ENCODE data around the gene TNFRSF25.
"Not testable (repeated sequence)": the region's sequence is repeated elsewhere in the genome, so short reads cannot be mapped to it uniquely, and the experiment has no call there.

The TNFRSF25 gene

GRCh38 chr1:6467744-6468688 lies 2.0 kb upstream of the TNFRSF25 start:
- DNase-seq = no peak

GRCh38 chr1:6467224-6467623 lies 1.3 kb upstream of the TNFRSF25 start:
- no peak for DNase-seq

- DNase-seq = no peak
These were observed 778 bp upstream of the TNFRSF25 start for GRCh38 chr1:6466751-6467150.

GRCh38 chr1:6465461-6466005 lies 440 bp downstream of the TNFRSF25 start:
- DNase-seq = peak; percentile 58

- DNase-seq = no peak
These were observed 1.1 kb downstream of the TNFRSF25 start for GRCh38 chr1:6464915-6465314.

- peak; percentile 29 for DNase-seq
These were observed 1.5 kb downstream of the TNFRSF25 start for GRCh38 chr1:6464514-6464836.

GRCh38 chr1:6463120-6463412 lies 2.9 kb downstream of the TNFRSF25 start:
- DNase-seq = no peak

GRCh38 chr1:6462412-6463119 lies 3.4 kb downstream of the TNFRSF25 start:
- DNase-seq = no peak

GRCh38 chr1:6461538-6462411 lies 4.2 kb downstream of the TNFRSF25 start:
- no peak for DNase-seq

GRCh38 chr1:6461051-6461530 lies 4.9 kb downstream of the TNFRSF25 start:
- no peak for DNase-seq

GRCh38 chr1:6460301-6461050 lies 5.5 kb downstream of the TNFRSF25 start:
- DNase-seq = no peak

GRCh38 chr1:6459850-6460265 lies 6.1 kb downstream of the TNFRSF25 start:
- peak; percentile 27 for DNase-seq

- DNase-seq = no peak
These were observed 9.0 kb downstream of the TNFRSF25 start for GRCh38 chr1:6456800-6457466.

- DNase-seq = not testable (repeated sequence)
These were observed 10.0 kb downstream of the TNFRSF25 start for GRCh38 chr1:6455752-6456520.

- DNase-seq = no peak
These were observed 10.9 kb downstream of the TNFRSF25 start for GRCh38 chr1:6454856-6455751.

GRCh38 chr1:6453895-6454855 lies 11.8 kb downstream of the TNFRSF25 start:
- DNase-seq = not testable (repeated sequence)

GRCh38 chr1:6450943-6451373 lies 15.0 kb downstream of the TNFRSF25 start:
- peak; percentile 25 for DNase-seq

- DNase-seq = not testable (repeated sequence)
These were observed 15.5 kb downstream of the TNFRSF25 start for GRCh38 chr1:6450486-6450885.
